ENCODE data around the gene ALG9. TPM values are rescaled to one million over a fixed set of nuclear protein-coding genes. Genes with fewer than 3 reads are reported as not detected.

ALG9 gene, protein sequence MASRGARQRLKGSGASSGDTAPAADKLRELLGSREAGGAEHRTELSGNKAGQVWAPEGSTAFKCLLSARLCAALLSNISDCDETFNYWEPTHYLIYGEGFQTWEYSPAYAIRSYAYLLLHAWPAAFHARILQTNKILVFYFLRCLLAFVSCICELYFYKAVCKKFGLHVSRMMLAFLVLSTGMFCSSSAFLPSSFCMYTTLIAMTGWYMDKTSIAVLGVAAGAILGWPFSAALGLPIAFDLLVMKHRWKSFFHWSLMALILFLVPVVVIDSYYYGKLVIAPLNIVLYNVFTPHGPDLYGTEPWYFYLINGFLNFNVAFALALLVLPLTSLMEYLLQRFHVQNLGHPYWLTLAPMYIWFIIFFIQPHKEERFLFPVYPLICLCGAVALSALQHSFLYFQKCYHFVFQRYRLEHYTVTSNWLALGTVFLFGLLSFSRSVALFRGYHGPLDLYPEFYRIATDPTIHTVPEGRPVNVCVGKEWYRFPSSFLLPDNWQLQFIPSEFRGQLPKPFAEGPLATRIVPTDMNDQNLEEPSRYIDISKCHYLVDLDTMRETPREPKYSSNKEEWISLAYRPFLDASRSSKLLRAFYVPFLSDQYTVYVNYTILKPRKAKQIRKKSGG
- total RNA-seq = 10 to 100 TPM; 26.7 to 33.9 (median 31.1) TPM

DNA sequence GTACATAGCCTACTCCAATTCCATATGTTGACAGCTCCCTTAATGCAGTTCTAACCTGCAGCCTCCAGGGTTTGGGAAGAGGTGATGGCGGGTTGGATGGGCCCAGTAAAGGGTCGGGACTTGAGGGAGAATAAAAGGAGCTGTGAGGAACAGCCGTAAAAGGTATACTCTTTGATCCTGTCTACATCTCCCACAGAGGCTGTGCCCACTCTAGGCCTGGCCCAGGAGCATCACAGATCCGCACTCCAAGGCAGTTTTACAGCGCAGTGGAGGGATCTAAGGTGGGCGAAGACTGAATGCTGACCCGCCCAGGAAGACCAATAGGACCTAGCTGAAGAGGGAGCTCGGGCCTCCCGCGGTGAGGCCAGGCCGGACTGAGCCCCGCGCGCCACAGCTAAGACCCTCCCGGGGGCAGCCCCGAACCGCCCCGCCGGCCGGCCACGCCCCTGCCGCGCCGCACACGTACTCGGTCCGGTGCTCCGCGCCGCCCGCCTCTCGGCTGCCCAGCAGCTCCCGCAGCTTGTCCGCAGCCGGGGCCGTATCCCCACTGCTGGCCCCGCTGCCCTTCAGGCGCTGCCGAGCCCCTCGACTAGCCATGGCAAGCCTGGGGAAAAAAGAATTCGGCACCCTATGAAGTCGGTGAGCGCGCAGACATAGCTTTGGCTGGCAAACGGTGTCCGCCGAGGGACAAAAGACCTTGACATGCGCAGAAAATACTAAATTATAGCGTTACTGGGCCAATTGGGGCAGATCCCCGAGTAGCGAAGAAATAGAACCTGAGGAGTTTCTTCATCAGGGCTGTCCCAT lies at the start of gene ALG9:
Gene ALG9, minus strand, starts transcription at position 696 of the 807 bp plus-strand sequence. Its CDS starts 99 bp downstream, at position 597.
- no peaks in the 10 kb centered on the region for H3K9me3 ChIP-seq
- H3K27me3 ChIP-seq = no peaks in the 10 kb centered on the region
- H3K36me3 ChIP-seq = peaks cover 0 to 37% of the 10 kb centered on the region in 2 donors
- H3K4me3 ChIP-seq = peak within 1 kb of the TSS; percentile 75 to 90
- peaks cover 0 to 31% (median 2%) of the 10 kb centered on the region in 3 donors for H3K4me1 ChIP-seq
- ATAC-seq = peak; percentile 88
- TF ChIP-seq POLR2A (IDR thresholded peaks at IDR 0.05) (peak; percentile 11 to 41), POLR2AphosphoS5 (IDR thresholded peaks at IDR 0.05) (peak; percentile 81), EP300 (IDR thresholded peaks at IDR 0.05) (no peak)
- TF ChIP-seq, protein P1, sequence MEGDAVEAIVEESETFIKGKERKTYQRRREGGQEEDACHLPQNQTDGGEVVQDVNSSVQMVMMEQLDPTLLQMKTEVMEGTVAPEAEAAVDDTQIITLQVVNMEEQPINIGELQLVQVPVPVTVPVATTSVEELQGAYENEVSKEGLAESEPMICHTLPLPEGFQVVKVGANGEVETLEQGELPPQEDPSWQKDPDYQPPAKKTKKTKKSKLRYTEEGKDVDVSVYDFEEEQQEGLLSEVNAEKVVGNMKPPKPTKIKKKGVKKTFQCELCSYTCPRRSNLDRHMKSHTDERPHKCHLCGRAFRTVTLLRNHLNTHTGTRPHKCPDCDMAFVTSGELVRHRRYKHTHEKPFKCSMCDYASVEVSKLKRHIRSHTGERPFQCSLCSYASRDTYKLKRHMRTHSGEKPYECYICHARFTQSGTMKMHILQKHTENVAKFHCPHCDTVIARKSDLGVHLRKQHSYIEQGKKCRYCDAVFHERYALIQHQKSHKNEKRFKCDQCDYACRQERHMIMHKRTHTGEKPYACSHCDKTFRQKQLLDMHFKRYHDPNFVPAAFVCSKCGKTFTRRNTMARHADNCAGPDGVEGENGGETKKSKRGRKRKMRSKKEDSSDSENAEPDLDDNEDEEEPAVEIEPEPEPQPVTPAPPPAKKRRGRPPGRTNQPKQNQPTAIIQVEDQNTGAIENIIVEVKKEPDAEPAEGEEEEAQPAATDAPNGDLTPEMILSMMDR (IDR thresholded peaks at IDR 0.05) = peak in 3 of 4 experiments; percentile 24 to 27 (median 24)
- 0% methylated on average over 3 to 4 of the region's 51 CpGs for WGBS, 2 donors (ENCODE audit: low coverage in 1 of 2)
- peak within 1 kb of the TSS; percentile 45 to 91 (median 90) for H3K27ac ChIP-seq

DNA sequence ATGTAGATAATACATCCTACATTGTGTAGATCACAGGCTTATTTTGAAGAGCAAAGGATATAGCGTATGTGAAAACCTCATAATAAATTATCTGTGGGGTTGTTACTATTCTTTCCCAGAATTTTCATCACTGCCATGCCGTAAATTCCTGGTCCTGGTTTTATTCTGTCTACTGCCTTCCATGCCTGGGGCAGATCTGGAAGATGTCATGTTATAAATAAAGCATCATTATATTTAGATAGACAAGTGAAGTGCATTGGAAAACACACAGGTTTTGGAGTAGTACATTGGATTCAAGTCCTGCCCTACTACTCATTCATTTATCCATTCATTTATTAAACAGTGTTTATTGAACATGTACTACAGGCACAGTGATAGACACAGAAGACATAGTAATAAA lies 49.5 kb upstream of the ALG9 start:
- peak overlapping the region in 2 of 4 donors; percentile 1 to 92 for H3K27ac ChIP-seq
- H3K27me3 ChIP-seq = no peaks in the 10 kb centered on the region
- 49 to 71% methylated on average over 2 of the region's 2 CpGs for WGBS, 2 donors (ENCODE audit: low coverage in 1 of 2)
- TF ChIP-seq EP300 (IDR thresholded peaks at IDR 0.05) = no peak
- TF ChIP-seq POLR2AphosphoS5 (IDR thresholded peaks at IDR 0.05) = no peak
- TF ChIP-seq, protein P1 (IDR thresholded peaks at IDR 0.05) = no peak
- no peak for TF ChIP-seq POLR2A (IDR thresholded peaks at IDR 0.05)
- H3K4me3 ChIP-seq = no peak overlapping the region
- ATAC-seq = no peak
- no peaks in the 10 kb centered on the region for H3K36me3 ChIP-seq
- H3K4me1 ChIP-seq = peaks cover 8 to 54% (median 23%) of the 10 kb centered on the region in 3 donors
- H3K9me3 ChIP-seq = no peaks in the 10 kb centered on the region

DNA sequence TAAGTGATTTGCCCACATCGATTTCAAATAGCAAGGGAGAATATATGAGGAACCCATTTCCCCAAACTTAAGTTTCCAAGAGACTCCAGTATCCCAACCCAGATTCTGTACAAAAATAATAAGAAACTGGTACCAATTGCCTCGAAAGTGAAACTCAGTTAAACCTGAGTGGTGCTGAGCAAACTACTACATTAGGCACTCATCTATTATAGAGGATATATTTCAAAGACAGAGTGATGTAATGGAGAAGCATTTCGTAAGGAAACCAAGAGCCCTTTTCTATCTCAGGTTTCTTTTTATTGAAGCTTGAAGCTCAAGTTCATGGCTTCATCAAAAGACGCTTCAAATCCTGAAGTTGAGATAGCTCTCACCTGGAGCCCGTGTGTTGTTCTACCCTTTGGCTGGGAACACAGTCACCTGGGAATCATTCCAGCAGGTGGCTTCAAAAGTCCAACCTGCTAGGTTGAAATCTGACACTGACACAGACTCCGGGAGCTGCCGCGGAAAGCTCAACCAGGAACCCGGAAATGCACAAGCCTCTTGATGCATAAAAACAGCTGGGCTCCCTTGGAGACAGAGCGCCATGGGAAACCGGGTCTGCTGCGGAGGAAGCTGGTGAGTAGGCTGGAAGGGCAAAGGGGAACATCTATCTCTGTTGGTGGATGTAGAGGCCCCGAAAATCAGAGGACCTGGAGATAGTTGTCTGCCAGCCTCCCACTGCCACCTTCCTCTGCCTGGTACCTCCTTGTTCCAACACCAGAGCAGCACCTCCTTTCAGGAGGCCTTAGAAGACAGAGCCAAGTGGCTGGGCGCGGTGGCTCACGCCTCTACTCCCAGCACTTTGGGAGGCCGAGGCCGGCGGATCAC lies 47.2 kb upstream of the ALG9 start, which contains the start of gene C11orf52:
Gene C11orf52, plus strand, starts transcription at position 524 of the 867 bp plus-strand sequence. Its CDS starts 60 bp downstream, at position 584.
- WGBS, 2 donors (ENCODE audit: low coverage in 1 of 2) = 50 to 79% methylated on average over 3 to 10 of the region's 19 CpGs
- Histone ChIP-seq H3K4me1 (peaks cover 2 to 54% (median 13%) of the 10 kb centered on the region in 3 donors), H3K36me3 (no peaks in the 10 kb centered on the region), H3K9me3 (no peaks in the 10 kb centered on the region), H3K27me3 (no peaks in the 10 kb centered on the region), H3K27ac (peak within 1 kb of the TSS in 3 of 4 donors; percentile 27 to 50 (median 36)), H3K4me3 (no peak within 1 kb of the TSS)
- TF ChIP-seq POLR2A (IDR thresholded peaks at IDR 0.05) (no peak), POLR2AphosphoS5 (IDR thresholded peaks at IDR 0.05) (no peak), EP300 (IDR thresholded peaks at IDR 0.05) (no peak)
- TF ChIP-seq, protein P1 (IDR thresholded peaks at IDR 0.05) = no peak
- no peak for ATAC-seq

DNA sequence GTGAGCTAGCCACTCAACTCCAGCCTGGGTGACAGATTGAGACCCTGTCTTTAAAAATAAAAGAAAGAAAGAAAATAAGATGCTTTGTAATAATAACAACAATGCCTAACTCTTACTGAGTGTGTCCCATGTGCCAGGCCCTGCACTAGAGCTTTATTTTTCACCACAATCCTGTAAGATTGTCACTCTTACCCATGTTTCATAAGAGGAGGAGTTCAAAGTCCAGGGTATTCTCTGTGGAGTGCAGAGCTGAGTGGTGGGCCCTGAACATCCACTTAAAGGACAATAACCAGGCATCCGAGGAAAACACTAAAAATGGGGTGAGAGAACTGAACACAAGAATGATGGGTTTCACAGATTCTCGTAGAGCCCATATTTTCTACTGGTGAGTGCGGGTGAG lies 46.4 kb upstream of the ALG9 start:
- Histone ChIP-seq H3K4me3 (no peak overlapping the region), H3K36me3 (no peaks in the 10 kb centered on the region), H3K9me3 (no peaks in the 10 kb centered on the region), H3K27ac (no peak overlapping the region), H3K4me1 (peaks cover 0 to 50% (median 10%) of the 10 kb centered on the region in 3 donors), H3K27me3 (no peaks in the 10 kb centered on the region)
- no peak for ATAC-seq
- 92 to 94% methylated on average over 3 of the region's 3 CpGs for WGBS, 2 donors (ENCODE audit: low coverage in 1 of 2)
- TF ChIP-seq, protein P1 (IDR thresholded peaks at IDR 0.05) = no peak
- TF ChIP-seq POLR2AphosphoS5 (IDR thresholded peaks at IDR 0.05) = no peak
- TF ChIP-seq EP300 (IDR thresholded peaks at IDR 0.05) = no peak
- no peak for TF ChIP-seq POLR2A (IDR thresholded peaks at IDR 0.05)
